Hepatocyte (in vitro differentiated cells): ENCODE results near the gene ACTC1.

Experiments
- CTCF ChIP-seq: fragments of 200-600 bp; sonication (generic); IDR thresholded peaks from 2 replicates; pipeline ENCODE4 v1.5.1; 2016; ENCODE audit warnings: antibody characterized with exemption, mild to moderate bottlenecking; ENCODE audit not compliant: poor library complexity
- EZH2 ChIP-seq: fragments of 200-600 bp; sonication (generic); IDR thresholded peaks from 2 replicates; pipeline ENCODE4 v1.6.1; 2016; ENCODE audit warnings: antibody characterized with exemption, mild to moderate bottlenecking, borderline replicate concordance
- EZH2phosphoT487 ChIP-seq: fragments of 200-600 bp; sonication (generic); IDR thresholded peaks from one replicate; pipeline ENCODE4 v1.6.1; 2018; ENCODE audit warnings: antibody characterized with exemption, mild to moderate bottlenecking, low read depth, moderate library complexity; ENCODE audit not compliant: unreplicated experiment, severe bottlenecking

DNA sequence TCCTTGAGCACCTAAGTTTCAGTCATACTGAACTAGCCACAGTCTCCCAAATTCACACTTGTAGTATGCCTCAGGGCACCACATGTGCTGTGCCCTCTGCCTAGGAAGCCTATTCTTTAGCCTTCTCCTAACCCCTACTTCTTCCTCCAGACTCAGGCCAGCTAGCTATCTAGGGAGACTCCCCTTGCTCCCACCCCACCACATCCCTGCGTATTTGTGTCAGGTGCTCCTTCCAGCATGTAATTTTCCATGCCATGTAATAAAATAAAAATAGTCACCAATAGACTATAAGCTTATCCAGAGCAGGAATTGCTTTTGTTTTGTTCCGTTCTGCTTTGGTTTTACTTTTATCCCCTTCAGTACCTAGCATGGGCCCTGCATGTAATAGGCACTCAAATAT lies 25.6 kb downstream of the ACTC1 start:
- TF ChIP-seq EZH2 (no peak), CTCF (no peak), EZH2phosphoT487 (no peak)
